Neural crest cell (in vitro differentiated cells): ENCODE measurements around the gene PHF13. TPM values are rescaled to one million over a fixed set of nuclear protein-coding genes. Genes with fewer than 3 reads are reported as not detected.

Experiments used
- DNase-seq: peaks from one replicate; pipeline ENCODE4 v3.0.0; 2021; ENCODE audit warnings: low read depth, mixed read lengths, low spot score
- H3K27ac Mint-ChIP-seq: one replicate; pipeline ENCODE4 v1.8.0; 2021; ENCODE audit warnings: mild to moderate bottlenecking, mixed read lengths; ENCODE audit not compliant: unreplicated experiment
- H3K27me3 Mint-ChIP-seq: 2 replicates; pipeline ENCODE4 v1.8.0; 2021; ENCODE audit warnings: low read depth, mild to moderate bottlenecking, mixed read lengths
- H3K36me3 Mint-ChIP-seq: 2 replicates; pipeline ENCODE4 v1.8.0; 2021; ENCODE audit warnings: low read depth, mild to moderate bottlenecking, mixed read lengths
- H3K4me1 Mint-ChIP-seq: 2 replicates; pipeline ENCODE4 v1.8.0; 2021; ENCODE audit warnings: mixed read lengths
- H3K4me3 Mint-ChIP-seq: one replicate; pipeline ENCODE4 v1.8.0; 2021; ENCODE audit warnings: mild to moderate bottlenecking, mixed read lengths
- H3K9me3 Mint-ChIP-seq: 2 replicates; pipeline ENCODE4 v1.8.0; 2021; ENCODE audit warnings: mixed read lengths
- CTCF ChIP-seq: fragments of 200-600 bp; sonication (generic); conservative IDR thresholded peaks from 2 replicates; pipeline ENCODE4 v1.5.0; 2021; ENCODE audit warnings: antibody characterized with exemption, mild to moderate bottlenecking
- total RNA-seq: library from RNA; stranded (reverse); gene quantifications from 2 replicates; pipeline ENCODE4 v1.2.1, GENCODE V29; 2021

The PHF13 gene
- total RNA-seq, 1 donor from 2014 or later, result 33.5 TPM

GRCh38 chr1:6580119-6580592, 33.4 kb upstream of the PHF13 start:
- Mint-ChIP-seq H3K27me3 (no peaks in the 10 kb centered on the region), H3K9me3 (no peaks in the 10 kb centered on the region), H3K27ac (peak overlapping the region; percentile 97), H3K36me3 (no peaks in the 10 kb centered on the region), H3K4me3 (peak overlapping the region; percentile 97), H3K4me1 (peaks cover 30% of the 10 kb centered on the region)
- DNase-seq, result no peak
- no peak for TF ChIP-seq CTCF

GRCh38 chr1:6580593-6581409, 32.7 kb upstream of the PHF13 start:
- H3K36me3 Mint-ChIP-seq, result no peaks in the 10 kb centered on the region
- peak overlapping the region; percentile 97 for H3K4me3 Mint-ChIP-seq
- H3K9me3 Mint-ChIP-seq, result no peaks in the 10 kb centered on the region
- no peak for TF ChIP-seq CTCF
- no peak overlapping the region for H3K27ac Mint-ChIP-seq
- H3K27me3 Mint-ChIP-seq, result no peaks in the 10 kb centered on the region
- DNase-seq, result no peak
- H3K4me1 Mint-ChIP-seq, result peaks cover 30% of the 10 kb centered on the region

GRCh38 chr1:6581561-6582305, 31.8 kb upstream of the PHF13 start:
- peaks cover 30% of the 10 kb centered on the region for H3K4me1 Mint-ChIP-seq
- no peaks in the 10 kb centered on the region for H3K9me3 Mint-ChIP-seq
- no peaks in the 10 kb centered on the region for H3K36me3 Mint-ChIP-seq
- no peaks in the 10 kb centered on the region for H3K27me3 Mint-ChIP-seq
- H3K27ac Mint-ChIP-seq, result no peak overlapping the region
- no peak for TF ChIP-seq CTCF
- no peak for DNase-seq
- peak overlapping the region; percentile 97 for H3K4me3 Mint-ChIP-seq

GRCh38 chr1:6582370-6582769, 31.2 kb upstream of the PHF13 start:
- Mint-ChIP-seq H3K4me1 (peaks cover 30% of the 10 kb centered on the region), H3K9me3 (no peaks in the 10 kb centered on the region), H3K27ac (no peak overlapping the region), H3K36me3 (no peaks in the 10 kb centered on the region), H3K27me3 (no peaks in the 10 kb centered on the region), H3K4me3 (peak overlapping the region; percentile 75)
- no peak for TF ChIP-seq CTCF
- DNase-seq, result no peak

- Mint-ChIP-seq H3K27ac (no peak overlapping the region), H3K36me3 (no peaks in the 10 kb centered on the region), H3K4me3 (peak overlapping the region; percentile 72), H3K4me1 (peaks cover 18% of the 10 kb centered on the region), H3K27me3 (no peaks in the 10 kb centered on the region), H3K9me3 (no peaks in the 10 kb centered on the region)
- no peak for DNase-seq
- peak; percentile 47 for TF ChIP-seq CTCF
These were observed 29.1 kb upstream of the PHF13 start for GRCh38 chr1:6584126-6585080.
